Kidney (tissue), 14 donors: Measurements from ENCODE around the gene CHMP5. TPM values are rescaled to one million over a fixed set of nuclear protein-coding genes. Genes with fewer than 3 reads are reported as not detected.

Experiments used
- DNase-seq, 5 donors: peaks; one replicate each; pipeline ENCODE4 v3.0.0-alpha.2; 2013 to 2020
- FAIRE-seq: peaks from 2 replicates; lab custom pipeline; 2012; peaks lifted over from hg19 to GRCh38; lab: Jason Lieb, UNC
- H3K27ac ChIP-seq, 2 donors: one replicate each; pipeline ENCODE4 v1.7.0; 2013; ENCODE audit warnings: low read depth in 2 of 2, low read length in 2 of 2, inconsistent platforms in 1 of 2
- H3K27me3 ChIP-seq: one replicate; pipeline ENCODE4 v1.7.1; 2013; ENCODE audit warnings: low read length, inconsistent platforms; ENCODE audit not compliant: control insufficient read depth, insufficient read depth
- H3K36me3 ChIP-seq, 3 donors: one replicate each; pipeline versions ENCODE4 v1.7.0 to v1.7.1; 2013; ENCODE audit warnings: low read length in 3 of 3, control low read depth in 1 of 3, inconsistent platforms in 1 of 3; ENCODE audit not compliant: insufficient read depth in 3 of 3, control insufficient read depth in 2 of 3
- H3K4me1 ChIP-seq, 3 donors: one replicate each; pipeline versions ENCODE4 v1.7.0 to v1.7.1; 2013; ENCODE audit warnings: low read length in 3 of 3, inconsistent platforms in 1 of 3, low read depth in 1 of 3; ENCODE audit not compliant: control insufficient read depth in 2 of 3, insufficient read depth in 2 of 3
- H3K4me3 ChIP-seq, 3 donors: one replicate each; pipeline versions ENCODE4 v1.7.0 to v1.8.1; 2013; ENCODE audit warnings: low read length in 3 of 3, control low read depth in 1 of 3, inconsistent platforms in 1 of 3
- H3K9ac ChIP-seq, 3 donors: one replicate each; pipeline versions ENCODE4 v1.7.0 to v1.7.1; 2013; ENCODE audit warnings: low read length in 3 of 3, control low read depth in 1 of 3, inconsistent platforms in 1 of 3
- H3K9me3 ChIP-seq, 3 donors: one replicate each; pipeline versions ENCODE4 v1.7.0 to v1.7.1; 2013; ENCODE audit warnings: low read length in 3 of 3, control low read depth in 1 of 3, inconsistent platforms in 1 of 3; ENCODE audit not compliant: control insufficient read depth in 2 of 3, insufficient read depth in 1 of 3
- CTCF ChIP-seq: IDR thresholded peaks from 3 replicates; pipeline ENCODE4 v1.5.1; 2012; ENCODE audit warnings: mild to moderate bottlenecking, moderate library complexity, borderline replicate concordance; ENCODE audit not compliant: insufficient read depth; ENCODE audit errors: extremely low read depth
- intact Hi-C: fragments of 100-400 bp; cut with DNase I; formaldehyde crosslinking; loops from one replicate; pipeline ENCODE4 v1.11.1; 2022
- polyA plus RNA-seq: library from polyadenylated mRNA; stranded (reverse); fragments of 350-450 nt; fragmentation: Illumina TruSeq; extraction: RNeasy Lipid Tissue Mini Kit (QIAGEN cat#74804); gene quantifications from one replicate; pipeline ENCODE4 v1.2.3, GENCODE V29; 2014; ENCODE audit warnings: low read depth, low replicate concordance; ENCODE audit not compliant: insufficient read depth
- total RNA-seq: library from RNA; stranded (reverse); fragmentation: NEBNext Ultra II Directional; extraction: Animal tissue kit (Norgen Biotek cat#: 25700); gene quantifications from one replicate; pipeline ENCODE4 v1.2.1, GENCODE V29; 2021
- donor health status: control.
- donor health status: control.
- donor health status: control.
- donor health status: control.
- donor health status: control.
- donor health status: DM: yes; HTN: yes; CAD: no.
- donor health status: Normal renal cell carcinoma (clear cell type).

The CHMP5 gene
- total and polyA plus RNA-seq, 2 donors from 2014 or later, result 65.2 to 100 TPM

DNA sequence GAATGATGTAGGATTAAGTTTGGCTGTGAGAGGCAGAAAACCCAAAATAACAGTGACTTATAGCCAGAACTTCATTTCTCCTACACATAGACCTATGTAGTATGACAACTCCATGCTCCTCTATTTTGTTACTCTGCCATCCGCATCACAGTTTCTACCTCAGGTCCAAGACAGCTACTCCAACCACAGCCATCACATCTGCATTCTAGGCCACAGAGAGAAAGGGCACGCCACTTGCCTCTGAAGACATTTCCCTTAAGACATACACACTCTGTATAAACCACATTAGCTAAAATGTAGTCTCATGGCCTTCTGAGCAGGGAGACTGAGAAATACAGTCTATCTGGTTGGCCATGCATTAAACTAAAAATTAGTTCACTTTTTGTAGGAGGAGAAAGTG is 14.9 kb upstream of the CHMP5 start:
- intact Hi-C loops, result no loop called here
- Histone ChIP-seq H3K27ac (no peak overlapping the region), H3K27me3 (no peaks in the 10 kb centered on the region), H3K9ac (no peak overlapping the region), H3K9me3 (no peaks in the 10 kb centered on the region), H3K4me1 (peaks cover 0 to 5% (median 0%) of the 10 kb centered on the region in 3 donors), H3K4me3 (no peak overlapping the region), H3K36me3 (peaks cover 0 to 16% (median 10%) of the 10 kb centered on the region in 3 donors)
- TF ChIP-seq CTCF, result no peak
- DNase-seq (no peak), FAIRE-seq (no peak)

DNA sequence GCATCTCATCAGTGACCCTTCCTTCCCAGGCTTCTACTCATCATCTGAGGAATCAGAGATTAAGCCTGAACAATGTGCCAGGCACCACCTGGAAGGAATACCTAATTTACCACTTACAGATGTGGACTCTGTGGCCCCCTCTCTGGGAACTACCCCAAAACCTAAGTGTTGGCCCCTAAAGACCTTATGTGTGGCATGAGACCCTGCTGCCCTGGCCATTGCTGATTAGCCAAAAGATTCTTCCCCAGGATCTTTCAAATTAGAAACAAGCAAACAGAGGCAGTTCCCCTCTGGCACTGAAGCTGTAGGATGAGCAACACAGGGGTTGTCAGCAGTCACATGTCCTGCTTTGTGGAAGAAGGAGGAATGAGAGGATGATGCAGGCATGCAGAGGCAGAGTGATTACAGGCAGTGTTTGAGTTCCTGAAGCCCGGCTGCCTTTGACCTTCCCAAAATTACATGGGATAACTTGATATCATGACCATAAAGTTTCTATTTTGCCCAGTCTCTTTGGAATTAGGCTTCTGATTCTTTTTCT is 14.3 kb upstream of the CHMP5 start:
- peaks cover under 1 to 22% (median 15%) of the 10 kb centered on the region in 3 donors for H3K36me3 ChIP-seq
- H3K27me3 ChIP-seq, result no peaks in the 10 kb centered on the region
- FAIRE-seq (no peak), DNase-seq (no peak)
- no peaks in the 10 kb centered on the region for H3K9me3 ChIP-seq
- no peak overlapping the region for H3K9ac ChIP-seq
- H3K4me3 ChIP-seq, result no peak overlapping the region
- no peak overlapping the region for H3K27ac ChIP-seq
- peaks cover 0 to 6% (median 0%) of the 10 kb centered on the region in 3 donors for H3K4me1 ChIP-seq
- TF ChIP-seq CTCF, result no peak
- intact Hi-C loops, result no loop called here

GRCh38 chr9:33254211-33254610 is 10.6 kb upstream of the CHMP5 start:
- no peaks in the 10 kb centered on the region for H3K27me3 ChIP-seq
- H3K9ac ChIP-seq, result no peak overlapping the region
- no peak overlapping the region for H3K27ac ChIP-seq
- TF ChIP-seq CTCF, result no peak
- FAIRE-seq (no peak), DNase-seq (no peak)
- H3K4me3 ChIP-seq, result no peak overlapping the region
- no peaks in the 10 kb centered on the region for H3K9me3 ChIP-seq
- H3K36me3 ChIP-seq, result peaks cover 10 to 47% (median 35%) of the 10 kb centered on the region in 3 donors
- H3K4me1 ChIP-seq, result peaks cover 0 to 6% (median 0%) of the 10 kb centered on the region in 3 donors
- intact Hi-C loops, result no loop called here

GRCh38 chr9:33255014-33255413 is 9.8 kb upstream of the CHMP5 start:
- no peaks in the 10 kb centered on the region for H3K27me3 ChIP-seq
- no peak overlapping the region for H3K27ac ChIP-seq
- FAIRE-seq (no peak), DNase-seq (no peak)
- peaks cover 16 to 55% (median 42%) of the 10 kb centered on the region in 3 donors for H3K36me3 ChIP-seq
- H3K4me3 ChIP-seq, result no peak overlapping the region
- no peak for TF ChIP-seq CTCF
- intact Hi-C loops, result no loop called here
- no peaks in the 10 kb centered on the region for H3K9me3 ChIP-seq
- H3K4me1 ChIP-seq, result peaks cover 0 to 6% (median 0%) of the 10 kb centered on the region in 3 donors
- H3K9ac ChIP-seq, result no peak overlapping the region
